8988T (cell line): ENCODE data around the gene RAB36.

ENCODE experiments used
- DNase-seq: peaks from one replicate; pipeline ENCODE4 v3.0.0; 2011

Gene RAB36

GRCh38 chr22:23211622-23212021 is 66.3 kb downstream of the RAB36 start:
- no peak for DNase-seq

- DNase-seq, result no peak
Observed at GRCh38 chr22:23212061-23213021, 67.1 kb downstream of the RAB36 start.

- DNase-seq, result no peak
Observed at GRCh38 chr22:23213022-23213555, 67.8 kb downstream of the RAB36 start.

- DNase-seq, result no peak
Observed at GRCh38 chr22:23213581-23214334, 68.5 kb downstream of the RAB36 start.
